HG02798 (cell line): ENCODE data around the gene CTBP1.

Source experiments
- ATAC-seq: cut with Tn5 transposase; IDR thresholded peaks from one replicate; pipeline ENCODE4 v1.9.1; 2021; ENCODE audit warnings: mild to moderate bottlenecking; ENCODE audit not compliant: unreplicated experiment, poor library complexity

CTBP1 gene

GRCh38 chr4:1179089-1179441, 69.9 kb downstream of the CTBP1 start:
- no peak for ATAC-seq

DNA sequence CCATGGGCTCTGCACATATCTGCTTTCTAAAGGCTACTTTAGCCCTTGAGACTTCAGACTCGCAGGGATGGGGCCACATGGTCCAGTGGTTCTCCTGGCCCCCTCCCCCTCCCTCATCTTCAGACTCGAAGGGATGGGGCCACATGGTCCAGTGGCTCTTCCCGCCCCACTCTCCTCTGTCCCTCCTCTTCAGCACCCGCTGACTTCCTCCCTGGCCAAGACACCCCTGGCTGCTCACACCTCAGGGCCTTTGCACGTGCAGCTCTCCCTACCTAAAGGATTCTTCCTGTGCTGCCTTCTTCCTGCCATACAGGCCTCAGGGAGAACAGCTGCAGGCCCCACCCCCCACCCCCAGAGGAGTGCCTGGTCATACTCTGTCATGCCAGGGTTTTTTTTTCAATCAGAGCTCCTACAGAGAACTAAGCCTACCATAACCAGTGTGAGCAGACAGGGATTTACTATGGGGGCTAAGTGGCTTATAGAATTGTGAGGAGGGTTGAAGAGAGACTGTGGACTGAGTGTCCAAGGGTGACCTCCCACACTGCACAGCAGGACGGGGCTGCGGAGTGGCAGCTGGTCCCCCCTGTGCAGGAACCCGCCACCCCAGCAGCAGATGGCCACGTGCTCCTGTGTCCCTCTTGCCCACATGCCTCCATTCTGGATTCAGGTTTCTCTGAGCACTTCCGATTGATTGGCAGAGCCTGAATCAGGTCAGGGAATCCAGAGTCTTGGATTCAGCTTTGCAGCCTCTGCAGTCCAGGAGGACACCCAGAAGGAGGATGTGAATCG, 70.4 kb downstream of the CTBP1 start:
- ATAC-seq, result no peak

- ATAC-seq, result peak; percentile 43
These were observed 71.4 kb downstream of the CTBP1 start for GRCh38 chr4:1177274-1178141.

DNA sequence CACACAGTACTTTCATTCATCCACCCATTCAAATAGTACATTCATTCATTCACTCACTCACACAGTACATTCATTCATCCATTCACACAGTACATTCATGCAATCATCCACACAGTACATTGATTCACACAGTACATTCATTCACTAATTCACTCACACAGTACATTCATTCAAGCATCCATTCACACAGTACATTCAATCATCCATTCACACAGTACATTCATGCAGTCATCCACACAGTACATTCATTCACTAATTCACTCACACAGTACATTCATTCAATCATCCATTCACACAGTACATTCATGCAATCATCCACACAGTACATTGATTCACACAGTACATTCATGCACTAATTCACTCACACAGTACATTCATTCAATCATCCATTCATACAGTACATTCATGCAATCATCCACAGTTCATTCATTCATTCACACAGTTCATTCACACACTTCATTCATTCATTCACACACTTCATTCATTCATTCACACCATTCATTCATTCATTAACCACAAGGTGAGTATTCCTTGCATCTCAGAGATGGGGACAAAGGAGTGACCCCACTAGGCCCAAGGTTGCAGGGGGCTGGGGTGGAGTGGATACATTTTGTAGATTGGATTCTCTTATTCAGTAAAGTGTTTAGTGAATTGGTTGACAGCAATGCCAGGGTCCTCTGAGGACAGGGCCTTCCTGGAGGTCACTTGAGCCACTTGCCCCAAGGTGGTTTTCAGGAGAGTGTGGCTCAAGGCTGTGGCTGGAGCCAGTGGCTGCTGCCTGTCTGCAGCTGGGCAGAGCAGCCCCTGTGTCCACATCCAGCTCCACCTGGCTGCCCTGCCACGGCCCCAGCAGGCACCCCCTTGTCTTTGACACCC, 72.3 kb downstream of the CTBP1 start:
- ATAC-seq, result no peak

DNA sequence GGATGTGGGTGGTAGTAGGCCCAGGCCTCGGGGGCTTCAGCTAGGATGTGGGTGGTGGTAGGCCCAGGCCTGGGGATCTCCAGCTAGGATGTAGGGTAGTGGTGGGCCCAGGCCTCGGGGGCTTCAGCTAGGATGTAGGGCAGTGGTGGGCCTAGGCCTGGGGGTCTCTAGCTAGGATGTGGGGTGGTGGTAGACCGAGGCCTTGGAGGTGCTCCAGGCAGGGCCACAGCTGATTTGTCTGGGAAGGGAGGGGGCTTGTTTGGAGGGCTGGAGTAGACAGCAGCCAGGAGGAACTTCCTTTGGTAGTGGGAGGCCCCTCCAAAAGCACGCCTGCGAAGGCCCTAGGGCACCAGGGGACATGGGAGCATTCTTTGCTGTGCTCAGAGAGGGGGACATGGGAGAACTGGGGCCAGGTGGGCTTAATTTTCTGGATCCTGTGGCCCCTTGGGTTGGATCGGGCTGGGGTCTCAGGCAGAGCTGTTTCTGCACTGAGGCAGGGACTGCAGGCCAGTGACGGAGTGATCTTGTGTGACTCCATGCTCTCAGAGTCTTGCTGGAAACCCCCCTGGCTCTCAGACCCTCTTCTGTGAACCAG, 73.2 kb downstream of the CTBP1 start:
- no peak for ATAC-seq

DNA sequence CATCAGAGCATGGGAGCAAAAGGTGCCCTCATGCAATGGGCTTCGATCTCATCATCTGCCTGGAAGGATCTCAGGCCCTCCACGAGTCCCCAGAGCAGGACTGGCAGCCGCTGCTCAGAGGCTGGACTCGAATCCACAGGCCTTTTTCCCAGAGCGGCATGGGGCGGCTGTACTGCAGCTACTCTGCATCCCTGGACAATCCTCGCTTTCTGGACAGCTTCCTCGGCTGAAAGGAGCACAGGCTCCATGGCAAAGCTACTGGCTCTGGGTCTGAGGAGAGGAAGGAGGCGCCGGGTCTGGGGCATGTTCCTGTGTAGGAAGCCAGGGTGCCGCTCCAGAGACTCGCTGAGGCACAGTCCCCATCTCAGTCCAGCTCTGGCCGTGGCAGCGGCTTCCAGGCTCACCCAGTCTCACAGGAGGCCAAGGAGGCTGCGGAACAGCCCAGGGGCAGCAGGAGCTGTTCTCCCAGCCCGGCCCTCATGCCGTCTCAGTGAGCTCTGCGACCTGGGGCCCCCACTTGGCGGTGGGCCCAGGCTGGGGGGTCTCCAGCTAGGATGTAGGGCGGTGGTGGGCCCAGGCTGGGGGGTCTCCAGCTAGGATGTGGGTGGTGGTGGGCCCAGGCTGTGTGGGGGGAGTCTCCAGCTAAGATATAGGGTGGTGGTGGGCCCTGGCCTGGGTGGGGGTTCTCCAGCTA, 73.8 kb downstream of the CTBP1 start:
- ATAC-seq, result no peak

GRCh38 chr4:1172971-1173757, 75.8 kb downstream of the CTBP1 start:
- no peak for ATAC-seq

- ATAC-seq, result no peak
These were observed 76.6 kb downstream of the CTBP1 start, which contains the start of gene SPON2 for GRCh38 chr4:1172228-1172851. SPON2 (minus strand) TSS chr4:1172583.

DNA sequence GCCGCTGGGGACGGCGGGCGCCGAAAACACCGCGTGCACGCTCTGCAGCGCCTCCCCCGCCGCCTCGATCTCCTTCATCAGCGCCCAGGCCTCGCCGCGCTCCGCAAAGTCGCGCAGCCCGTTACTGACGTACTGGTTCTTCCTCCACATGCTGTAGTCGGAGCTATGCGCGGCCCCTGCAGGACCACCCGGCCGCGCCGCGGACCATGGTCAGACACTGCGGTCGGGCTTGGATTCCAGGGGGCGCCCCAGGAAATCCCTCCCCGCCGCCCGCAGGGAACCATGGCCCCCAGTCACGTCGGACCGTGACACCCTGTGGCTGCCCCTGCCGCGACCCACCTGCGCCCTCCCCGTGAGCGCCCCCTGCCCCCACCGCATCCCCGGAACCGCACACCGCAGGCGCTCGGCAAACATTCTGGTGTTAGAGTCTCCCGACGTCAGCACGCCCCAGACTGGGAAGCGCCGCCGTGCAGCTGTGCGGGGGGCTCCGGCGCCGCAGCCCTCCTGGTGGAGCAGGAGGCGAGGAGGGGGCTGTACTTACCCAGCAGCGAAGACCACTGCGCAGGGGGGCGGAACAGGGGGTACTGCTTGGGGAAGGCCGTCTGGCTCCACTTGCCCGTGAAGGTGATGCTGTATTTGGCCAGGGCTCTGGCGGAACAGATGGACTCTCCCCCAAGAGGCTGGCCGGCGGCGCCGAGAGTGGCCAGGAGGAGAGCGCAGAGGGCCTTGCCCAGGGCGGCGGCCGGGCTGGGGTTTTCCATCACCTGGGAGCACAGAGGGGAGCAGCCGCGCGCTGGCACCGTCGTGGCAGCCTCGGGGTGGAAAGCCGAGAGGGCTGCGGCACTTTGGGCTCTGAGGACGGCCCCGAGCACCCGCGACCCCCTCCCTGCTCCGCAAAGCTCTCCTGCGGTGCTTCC, 77.4 kb downstream of the CTBP1 start:
- no peak for ATAC-seq

GRCh38 chr4:1170976-1171310, 78.0 kb downstream of the CTBP1 start:
- no peak for ATAC-seq

DNA sequence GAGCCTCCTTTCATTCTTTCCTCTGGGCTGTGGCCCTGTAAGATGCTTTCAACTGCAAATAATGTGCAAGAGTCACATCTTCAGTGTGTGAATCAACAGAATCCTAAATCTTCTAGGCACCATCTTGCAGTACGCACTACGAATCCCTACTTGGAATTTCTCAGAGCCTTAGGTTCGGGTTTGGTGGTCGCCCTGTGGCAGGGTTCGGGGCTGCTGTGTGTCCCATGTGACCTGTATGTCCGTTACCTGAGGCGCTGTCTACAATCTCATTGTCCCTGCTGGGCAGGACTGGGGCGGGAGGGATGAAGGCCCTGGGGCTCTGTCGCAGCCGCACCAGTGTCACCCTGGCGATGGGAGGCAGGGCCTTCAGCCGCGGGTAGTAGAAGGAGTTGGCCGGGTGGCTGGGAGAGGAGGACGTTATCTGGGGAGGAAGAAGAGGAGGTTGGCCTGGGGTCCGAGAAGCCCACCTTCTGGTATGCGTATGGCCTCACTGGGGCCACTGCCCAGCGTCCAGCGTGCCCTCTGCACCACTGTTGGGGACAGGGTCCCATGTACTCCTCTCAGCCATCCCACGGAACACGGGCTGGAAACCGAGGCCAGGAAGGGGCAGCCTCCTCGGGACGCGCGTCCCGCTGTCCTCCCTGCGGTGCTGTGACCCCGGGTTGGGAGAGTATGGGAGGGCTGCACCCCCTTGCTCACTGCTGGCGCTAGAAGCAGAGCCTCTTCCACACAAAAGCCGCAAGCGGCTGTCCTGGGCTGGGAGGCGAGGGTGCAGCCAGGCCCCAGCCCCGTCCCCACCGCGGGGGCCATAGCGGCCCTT, 78.6 kb downstream of the CTBP1 start:
- no peak for ATAC-seq

GRCh38 chr4:1169691-1170096, 79.2 kb downstream of the CTBP1 start:
- ATAC-seq, result no peak

- no peak for ATAC-seq
These were observed 79.7 kb downstream of the CTBP1 start for GRCh38 chr4:1169171-1169671.

DNA sequence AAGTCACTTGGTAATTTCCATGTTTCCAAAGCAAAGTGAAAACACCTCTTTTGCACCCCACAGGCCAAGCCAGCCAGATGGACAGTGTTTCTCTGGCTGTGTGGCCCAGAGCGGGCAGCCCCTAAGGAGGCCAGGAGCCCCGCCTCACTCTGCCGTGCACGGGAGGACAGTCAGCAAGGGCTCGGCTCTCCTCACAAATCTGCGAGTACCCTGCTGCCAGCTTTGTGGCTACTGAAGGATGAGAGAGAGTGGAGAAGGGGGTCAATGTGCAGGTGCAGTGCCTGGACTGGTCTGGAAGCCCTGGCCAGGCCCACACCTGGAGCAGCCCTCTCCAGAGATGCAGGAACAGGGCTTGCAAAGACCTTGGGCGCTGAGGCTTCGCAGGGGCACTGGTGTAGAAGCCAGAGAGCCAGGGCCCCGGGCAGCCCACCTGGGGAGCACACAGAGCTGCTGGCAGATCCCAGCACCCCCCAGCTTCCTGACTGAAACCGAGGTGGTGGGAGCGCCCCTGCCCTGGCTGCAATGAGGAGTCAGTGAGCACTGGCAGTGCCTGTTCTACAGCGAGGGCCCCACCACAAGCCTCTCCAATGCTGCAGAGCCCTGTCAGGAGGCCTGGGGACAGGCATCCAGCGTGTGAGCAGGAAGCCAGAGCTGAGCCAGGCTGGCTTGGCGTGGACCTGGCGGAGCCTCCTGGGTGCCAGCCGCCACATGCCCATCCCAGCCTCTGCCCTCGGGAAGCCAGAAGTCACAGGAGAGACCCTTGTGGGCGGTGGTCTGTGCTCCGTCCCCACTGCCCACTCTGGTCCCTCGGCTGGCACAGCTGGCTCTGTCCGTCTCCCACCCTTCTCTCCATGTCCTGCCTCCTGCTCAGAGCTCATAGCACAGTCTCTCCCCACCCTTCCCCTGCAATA, 80.5 kb downstream of the CTBP1 start:
- ATAC-seq, result no peak

- ATAC-seq, result peak; percentile 86
These were observed 81.5 kb downstream of the CTBP1 start for GRCh38 chr4:1167244-1167949.
